Measurements from ENCODE around the gene PROSER1.
"Not testable (repeated sequence)": the region's sequence is repeated elsewhere in the genome, so short reads cannot be mapped to it uniquely, and the experiment has no call there.

PROSER1 gene

GRCh38 chr13:39023761-39024160 is 14.1 kb downstream of the PROSER1 start:
- no peak for DNase-seq

DNA sequence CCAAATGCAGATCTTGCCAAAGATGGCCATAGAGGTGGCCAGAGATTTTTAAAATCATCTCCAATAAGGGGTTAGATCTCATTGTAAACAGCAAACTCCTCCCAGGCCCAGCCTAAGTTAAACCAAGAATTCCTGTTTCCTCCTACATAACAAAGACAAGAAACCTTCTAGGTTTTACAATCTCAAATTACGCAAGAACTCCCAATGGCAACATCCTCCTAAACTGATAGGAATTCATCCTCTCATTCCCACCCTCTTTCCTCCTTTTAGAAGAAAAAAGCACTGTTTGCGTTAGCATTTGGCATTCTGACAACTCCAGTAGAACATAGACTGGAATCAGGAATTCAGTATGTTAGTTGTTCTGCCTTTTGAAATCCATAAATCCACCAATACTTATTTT is 14.6 kb downstream of the PROSER1 start:
- no peak for DNase-seq

- DNase-seq, result no peak
These were observed 16.9 kb downstream of the PROSER1 start for GRCh38 chr13:39020853-39021462.

GRCh38 chr13:39016787-39017186 is 21.1 kb downstream of the PROSER1 start:
- no peak for DNase-seq

GRCh38 chr13:39016087-39016486 is 21.8 kb downstream of the PROSER1 start:
- DNase-seq, result no peak

DNA sequence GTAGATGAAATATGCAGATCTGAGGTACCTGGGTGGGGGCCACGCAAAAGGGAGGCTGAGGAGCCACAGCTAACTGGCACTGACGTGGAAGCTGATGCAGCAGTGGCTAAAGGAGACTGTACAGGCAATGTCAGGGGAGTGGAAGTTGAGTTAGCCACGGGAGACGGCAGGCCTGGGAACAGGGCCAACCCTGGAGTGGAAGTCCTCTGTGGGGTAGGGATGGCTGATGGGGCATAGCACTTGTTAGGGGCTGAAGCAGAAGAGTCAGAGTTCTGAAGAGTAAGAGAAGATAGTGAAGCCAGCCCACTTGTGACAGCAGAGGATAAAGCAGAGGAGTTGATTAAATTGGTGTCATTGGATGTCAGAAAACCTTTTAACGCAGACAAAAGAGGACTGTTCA is 24.4 kb downstream of the PROSER1 start:
- no peak for DNase-seq

DNA sequence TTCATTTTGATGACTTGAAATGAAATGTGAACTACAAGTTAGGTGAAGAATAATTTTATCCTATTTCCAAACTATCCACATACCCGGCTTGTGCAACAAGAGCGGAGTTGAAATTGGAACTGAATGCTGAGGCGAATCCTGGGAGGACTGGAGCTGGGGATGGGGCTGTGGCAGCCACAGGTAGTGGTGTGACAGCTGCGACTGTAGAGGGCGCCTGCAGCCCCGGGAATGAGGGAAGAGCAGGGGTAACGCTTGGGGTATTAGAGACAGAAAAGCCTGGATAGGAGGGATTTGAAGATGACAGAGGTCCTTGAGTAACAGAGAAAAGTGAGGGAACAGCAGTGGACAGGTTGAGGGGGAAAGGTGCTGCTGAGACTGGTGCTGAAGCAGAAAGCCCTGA is 25.3 kb downstream of the PROSER1 start:
- DNase-seq, result no peak

DNA sequence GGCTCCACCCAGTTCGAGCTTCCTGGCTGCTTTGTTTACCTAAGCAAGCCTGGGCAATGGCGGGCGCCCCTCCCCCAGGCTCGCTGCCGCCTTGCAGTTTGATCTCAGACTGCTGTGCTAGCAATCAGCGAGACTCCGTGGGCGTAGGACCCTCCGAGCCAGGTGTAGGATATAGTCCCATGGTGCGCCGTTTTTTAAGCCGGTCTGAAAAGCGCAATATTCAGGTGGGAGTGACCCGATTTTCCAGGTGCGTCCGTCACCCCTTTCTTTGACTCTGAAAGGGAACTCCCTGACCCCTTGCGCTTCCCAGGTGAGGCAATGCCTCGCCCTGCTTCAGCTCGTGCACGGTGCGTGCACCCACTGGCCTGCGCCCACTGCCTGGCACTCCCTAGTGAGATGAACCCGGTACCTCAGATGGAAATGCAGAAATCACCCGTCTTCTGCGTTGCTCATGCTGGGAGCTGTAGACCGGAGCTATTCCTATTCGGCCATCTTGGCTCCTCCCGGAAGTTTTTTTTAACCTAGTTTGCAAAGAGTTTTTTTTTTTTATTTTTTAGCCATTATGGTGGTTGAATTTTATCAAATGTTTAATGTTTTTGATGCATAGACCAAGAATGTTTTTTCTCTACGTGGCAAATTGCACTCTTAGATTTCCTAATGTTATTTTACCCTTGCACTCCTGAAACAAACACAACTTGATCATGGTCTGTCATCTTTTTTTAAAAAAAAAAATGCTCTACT is 31.3 kb downstream of the PROSER1 start:
- DNase-seq, result not testable (repeated sequence)

DNA sequence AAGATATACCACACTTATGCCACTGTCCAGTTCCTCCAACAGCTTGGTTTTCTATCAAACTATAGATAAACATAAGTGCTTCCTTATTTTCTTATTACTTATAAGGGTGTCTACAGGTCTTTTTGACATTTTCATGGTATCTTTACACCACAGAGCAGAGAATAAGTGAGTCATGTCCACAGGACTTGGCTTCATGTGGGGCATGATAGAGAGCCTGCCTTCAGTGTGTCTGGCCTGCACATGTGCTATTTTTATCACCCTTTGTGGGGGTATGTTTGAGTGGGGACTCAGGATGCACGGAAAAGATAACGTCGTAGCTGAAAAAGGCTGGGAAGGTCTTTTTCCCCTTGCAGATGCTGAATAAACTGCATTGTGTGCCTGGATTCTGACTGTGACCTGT is 39.1 kb downstream of the PROSER1 start:
- DNase-seq, result no peak

DNA sequence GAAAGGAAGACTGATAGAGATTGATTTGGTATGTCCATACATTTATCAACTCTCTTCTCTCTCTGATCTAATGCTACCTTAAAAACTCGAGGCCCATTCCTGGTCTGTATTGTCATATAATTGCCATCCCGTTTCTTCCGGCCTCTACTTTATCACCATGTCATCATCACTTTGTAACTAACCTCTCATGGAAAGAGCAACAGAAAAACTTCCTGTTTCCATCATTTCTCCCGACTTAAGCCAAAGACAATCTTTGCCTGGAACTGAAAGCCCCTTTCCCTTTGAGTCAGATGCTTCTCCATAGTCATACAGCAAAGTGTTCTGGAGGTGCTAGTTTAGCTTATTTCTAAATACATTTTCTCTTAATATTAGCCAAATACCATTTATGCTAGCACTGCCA is 44.5 kb downstream of the PROSER1 start:
- no peak for DNase-seq

DNA sequence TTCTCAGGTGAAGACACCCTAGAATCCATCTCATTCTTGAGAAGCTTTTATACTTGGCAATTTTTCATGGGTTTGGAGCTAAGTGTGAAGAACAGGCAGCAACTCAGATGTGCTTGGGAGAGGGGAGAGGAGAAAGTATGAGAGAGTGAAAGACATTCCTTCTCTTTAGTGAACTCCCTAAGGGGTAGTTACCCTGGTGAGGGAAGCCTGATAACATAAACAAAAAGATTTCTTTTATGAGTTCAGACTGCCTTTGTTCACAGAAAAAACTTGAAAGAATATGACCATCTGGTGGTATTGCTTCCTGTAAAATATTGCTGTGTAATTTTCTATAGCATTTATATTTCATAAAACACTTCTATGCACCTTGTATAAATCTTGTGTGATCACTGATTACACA is 47.2 kb downstream of the PROSER1 start, which contains the start of gene STOML3:
TSS of gene STOML3 (minus strand) at position 139 of the 400 bp plus-strand sequence. CDS start at position 29, 110 bp downstream.
- DNase-seq, result no peak

GRCh38 chr13:38981096-38981495 is 56.8 kb downstream of the PROSER1 start:
- no peak for DNase-seq

GRCh38 chr13:38980750-38981078 is 57.2 kb downstream of the PROSER1 start:
- no peak for DNase-seq

DNA sequence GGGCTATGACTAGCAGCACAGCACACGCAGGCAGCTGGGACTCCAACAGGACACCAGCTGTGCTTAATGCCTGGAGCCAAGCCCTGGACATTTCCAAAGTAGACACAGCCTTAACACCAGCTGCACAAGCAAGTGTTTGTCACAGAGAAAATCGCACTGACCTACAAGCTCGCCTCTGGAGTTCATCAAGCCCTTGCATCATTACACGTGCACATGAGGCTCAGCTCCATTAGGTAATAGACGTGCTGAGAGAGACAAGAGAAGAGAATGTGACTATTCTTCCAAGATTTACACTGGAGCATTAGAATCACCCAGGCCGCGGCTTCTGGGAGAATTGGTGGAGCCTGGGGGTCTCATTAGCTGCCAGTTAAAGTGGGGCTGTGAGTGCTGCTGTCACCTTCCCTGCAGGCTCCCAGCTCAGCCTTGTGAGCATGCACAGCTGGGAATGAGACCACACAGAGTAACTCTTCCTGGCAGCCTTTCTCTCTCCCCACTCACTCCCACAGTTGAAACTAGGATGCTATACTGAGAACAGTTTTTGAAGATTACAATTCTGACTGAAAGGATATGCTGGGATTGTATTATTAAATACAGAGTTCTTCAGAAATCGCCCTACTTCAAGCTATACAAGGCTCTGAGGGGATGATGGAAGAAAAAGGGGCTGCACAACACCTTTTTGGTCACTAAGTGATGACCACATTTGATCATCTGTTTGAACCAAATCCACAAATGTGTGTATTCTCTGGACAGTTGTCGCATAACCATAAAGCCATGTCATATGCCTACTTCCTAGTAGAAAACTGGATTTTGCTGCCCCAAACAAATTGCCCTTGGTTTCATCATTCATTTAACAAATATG is 57.8 kb downstream of the PROSER1 start:
- no peak for DNase-seq

DNA sequence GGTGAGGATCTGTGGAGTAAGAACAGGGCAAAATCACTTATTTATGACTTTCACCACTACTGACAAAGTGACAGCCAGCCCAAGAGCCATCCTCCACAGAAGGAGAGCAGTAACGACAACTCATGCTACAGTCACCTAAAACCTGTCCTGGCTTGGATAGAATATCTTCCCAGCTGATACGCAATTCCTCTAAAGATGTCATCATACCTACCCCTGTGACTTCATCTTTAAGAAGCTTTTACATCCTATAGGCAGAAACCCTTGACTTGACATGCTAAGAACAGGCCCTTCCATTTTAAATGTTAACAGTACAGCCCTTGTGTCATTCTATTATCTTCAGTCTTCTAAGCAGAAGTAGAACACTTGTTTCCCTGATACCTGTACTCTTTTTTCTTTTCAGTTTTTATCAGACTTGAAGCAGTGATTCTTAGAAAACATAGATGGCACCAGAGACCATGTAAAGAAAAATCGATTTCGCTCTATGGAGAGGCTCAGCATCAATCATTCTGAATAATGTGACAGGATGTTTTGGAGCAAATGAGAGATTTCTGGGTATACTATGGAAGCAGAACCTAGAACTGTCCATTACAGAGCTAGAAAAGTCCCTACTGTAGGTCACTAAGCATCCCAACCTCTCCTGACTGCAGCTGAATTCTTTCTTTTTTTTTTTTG is 67.4 kb downstream of the PROSER1 start:
- DNase-seq, result no peak

DNA sequence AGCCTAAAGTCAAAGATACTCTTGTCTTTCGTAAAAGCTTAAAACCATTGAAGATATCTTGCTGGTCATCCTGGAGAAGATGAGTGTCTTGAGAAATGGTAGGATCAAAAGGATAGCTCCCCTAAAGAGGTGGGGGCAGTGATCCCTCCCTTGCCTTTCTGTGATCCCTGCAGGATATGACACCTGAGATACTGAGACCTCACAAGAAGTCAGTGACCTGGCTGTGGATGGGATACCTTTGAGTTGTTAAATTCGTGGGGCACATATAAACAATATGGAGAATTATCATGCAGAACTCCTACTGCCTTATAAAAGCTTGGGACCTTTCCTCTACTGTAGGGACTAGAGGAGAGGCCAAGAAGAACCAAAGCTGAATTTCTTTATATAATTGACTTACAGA is 68.7 kb downstream of the PROSER1 start:
- DNase-seq, result no peak

DNA sequence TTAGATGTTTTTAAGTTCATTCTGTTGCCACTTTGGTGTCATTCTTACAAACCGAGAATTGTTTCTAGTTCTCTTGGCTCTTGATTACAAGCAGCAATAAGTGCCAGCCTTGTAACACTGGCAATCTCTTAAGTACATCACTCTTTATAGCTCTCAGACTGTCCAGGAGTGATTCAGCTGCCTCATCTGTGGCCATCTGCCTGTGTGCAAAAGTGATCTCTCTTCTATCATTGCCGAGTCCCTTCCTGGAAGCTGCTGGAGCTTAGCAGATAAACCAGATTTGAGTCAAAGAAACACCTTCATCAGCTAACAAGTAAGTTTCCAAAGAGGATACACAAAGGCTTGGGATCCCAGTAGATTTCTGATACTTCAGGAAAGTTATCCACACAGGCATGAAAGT is 70.4 kb downstream of the PROSER1 start:
- DNase-seq, result no peak

GRCh38 chr13:38965281-38965680 is 72.6 kb downstream of the PROSER1 start:
- no peak for DNase-seq

DNA sequence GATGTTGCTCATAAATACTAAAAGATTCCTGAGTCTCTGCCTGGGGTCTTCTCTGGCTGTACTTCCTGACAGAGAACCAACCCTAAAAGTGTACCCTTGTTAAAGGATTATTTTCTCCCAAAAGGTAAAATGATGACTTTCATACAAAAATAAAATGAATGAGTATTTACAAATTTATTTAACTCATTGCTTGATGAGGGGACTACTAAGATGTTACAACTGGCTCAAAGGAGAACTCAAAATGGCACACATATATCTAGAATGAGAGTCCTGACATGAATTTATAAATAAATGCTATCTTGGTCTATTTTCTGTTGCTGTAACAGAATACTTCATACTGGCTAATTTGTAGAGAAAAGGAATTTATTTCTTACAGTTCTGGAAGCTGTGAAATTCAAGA is 77.7 kb downstream of the PROSER1 start:
- no peak for DNase-seq
